Sigmoid colon (tissue), 4 donors: ENCODE results near the gene SUPT20HL1.

ENCODE experiments used
- CTCF ChIP-seq, 4 experiments: fragments of 450-650 bp in 3 of 4; fragments of 200-600 bp in 1 of 4; IDR thresholded peaks; one replicate each; pipeline ENCODE4 v1.5.1; 2016 to 2019; ENCODE audit warnings: antibody characterized with exemption in 4 of 4, mild to moderate bottlenecking in 3 of 4, moderate library complexity in 2 of 4
- POLR2AphosphoS5 ChIP-seq, 4 donors: sonication (generic); formaldehyde crosslinking; IDR thresholded peaks; one replicate each; pipeline ENCODE4 v1.6.1; 2017; ENCODE audit warnings: antibody characterized with exemption in 4 of 4

- TF ChIP-seq CTCF (IDR thresholded peaks at IDR 0.05) = no peak
- no peak for TF ChIP-seq POLR2AphosphoS5 (IDR thresholded peaks at IDR 0.05)
Observed at GRCh38 chrX:24333371-24333770, 27.1 kb upstream of the SUPT20HL1 start.
